Measurements from ENCODE around the gene IGBP1. TPM values are rescaled to one million over a fixed set of nuclear protein-coding genes. Genes with fewer than 3 reads are reported as not detected.
"Not testable (repeated sequence)": the region's sequence is repeated elsewhere in the genome, so short reads cannot be mapped to it uniquely, and the experiment has no call there.

IGBP1 gene
- polyA plus RNA-seq, 1 donor from 2014 or later, result 47.5 TPM

- Mint-ChIP-seq H3K27ac (no peak within 1 kb of the TSS), H3K36me3 (no peaks in the 10 kb centered on the region), H3K4me3 (peak within 1 kb of the TSS in 1 of 4 donors; percentile 10), H3K4me1 (peaks cover 0 to 7% (median 7%) of the 10 kb centered on the region in 3 donors), H3K27me3 (peaks cover 6% of the 10 kb centered on the region), H3K9me3 (peaks cover 0 to 3% (median 0%) of the 10 kb centered on the region in 3 donors)
These were observed 43.8 kb downstream of the IGBP1 start, which contains the start of gene DGAT2L6 for GRCh38 chrX:70176938-70177533. DGAT2L6 (plus strand) TSS chrX:70177483; CDS start chrX:70177583, 100 bp downstream.

DNA sequence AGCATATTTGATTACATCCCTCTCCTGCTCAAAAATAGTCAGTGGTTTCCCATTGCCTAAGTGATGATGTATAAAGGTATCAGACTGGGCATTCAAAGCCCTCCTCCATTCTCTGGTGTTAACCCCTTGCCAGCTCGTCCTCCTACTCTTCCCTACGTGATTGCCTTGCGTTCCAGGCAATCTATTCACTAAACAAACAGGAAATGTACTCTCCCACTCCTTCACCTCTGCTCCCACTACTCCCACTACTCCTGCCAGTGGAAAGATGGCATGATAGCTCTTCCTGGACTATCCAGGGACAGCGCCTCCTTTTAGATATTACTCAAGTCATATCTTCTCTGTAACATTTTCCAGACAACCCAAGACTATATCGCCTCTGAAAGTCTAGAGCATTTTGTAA lies 49.8 kb downstream of the IGBP1 start:
- Mint-ChIP-seq H3K27me3 (peaks cover 4% of the 10 kb centered on the region), H3K4me1 (no peaks in the 10 kb centered on the region), H3K9me3 (no peaks in the 10 kb centered on the region), H3K27ac (peak overlapping the region in 1 of 3 donors; percentile 20), H3K36me3 (no peaks in the 10 kb centered on the region), H3K4me3 (no peak overlapping the region)

GRCh38 chrX:70190225-70190624 lies 57.0 kb downstream of the IGBP1 start:
- H3K27ac Mint-ChIP-seq, result no peak overlapping the region
- H3K9me3 Mint-ChIP-seq, result peaks cover 3 to 11% (median 7%) of the 10 kb centered on the region in 3 donors
- H3K4me1 Mint-ChIP-seq, result no peaks in the 10 kb centered on the region
- no peak overlapping the region for H3K4me3 Mint-ChIP-seq
- H3K36me3 Mint-ChIP-seq, result no peaks in the 10 kb centered on the region
- H3K27me3 Mint-ChIP-seq, result peaks cover 4% of the 10 kb centered on the region

DNA sequence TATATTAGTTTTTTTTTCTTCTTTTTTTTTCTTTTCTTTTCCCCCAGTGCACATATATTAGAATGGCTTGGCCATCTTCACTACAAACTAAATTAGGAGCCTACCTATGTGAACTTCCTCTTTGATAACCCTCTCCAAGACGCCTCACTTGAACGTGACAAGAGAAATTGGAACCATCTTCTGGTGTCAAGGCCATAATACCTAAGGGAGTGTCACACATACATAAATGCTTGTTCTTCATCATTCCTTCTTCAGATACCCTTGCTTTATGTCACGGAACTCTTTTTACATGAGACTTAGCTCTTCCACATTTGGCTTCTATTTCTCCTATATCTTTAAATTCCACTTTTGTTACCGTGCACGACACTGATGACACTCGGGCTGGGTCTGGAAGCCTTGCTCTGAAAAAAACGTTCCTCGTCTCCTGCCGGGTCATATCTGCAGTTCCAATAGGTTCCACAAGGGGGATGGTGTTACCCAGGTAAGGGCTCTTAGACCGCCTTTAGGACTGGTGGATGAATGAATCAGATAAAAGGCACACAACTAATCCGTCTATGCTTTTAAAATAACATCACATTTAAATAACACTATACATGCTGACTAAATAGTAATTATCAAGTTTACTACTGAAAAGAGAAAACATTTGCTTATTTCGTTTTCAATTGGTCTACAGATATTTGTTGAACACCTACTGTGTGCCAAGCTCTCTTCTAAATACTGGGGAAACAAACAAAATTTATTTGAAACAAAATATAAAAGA lies 63.9 kb downstream of the IGBP1 start:
- peaks cover 2% of the 10 kb centered on the region for H3K27me3 Mint-ChIP-seq
- peak overlapping the region in 1 of 4 donors; percentile 79 for H3K4me3 Mint-ChIP-seq
- H3K9me3 Mint-ChIP-seq, result peaks cover 0 to 1% (median 0%) of the 10 kb centered on the region in 3 donors
- H3K4me1 Mint-ChIP-seq, result peaks cover 0 to 2% (median 1%) of the 10 kb centered on the region in 3 donors
- no peaks in the 10 kb centered on the region for H3K36me3 Mint-ChIP-seq
- H3K27ac Mint-ChIP-seq, result no peak overlapping the region

- no peak overlapping the region for H3K27ac Mint-ChIP-seq
- H3K27me3 Mint-ChIP-seq, result peaks cover 2% of the 10 kb centered on the region
- H3K36me3 Mint-ChIP-seq, result peaks cover 2% of the 10 kb centered on the region
- H3K9me3 Mint-ChIP-seq, result no peaks in the 10 kb centered on the region
- H3K4me3 Mint-ChIP-seq, result no peak overlapping the region
- peaks cover 0 to 2% (median 1%) of the 10 kb centered on the region in 3 donors for H3K4me1 Mint-ChIP-seq
These were observed 68.5 kb downstream of the IGBP1 start for GRCh38 chrX:70201732-70202131.

DNA sequence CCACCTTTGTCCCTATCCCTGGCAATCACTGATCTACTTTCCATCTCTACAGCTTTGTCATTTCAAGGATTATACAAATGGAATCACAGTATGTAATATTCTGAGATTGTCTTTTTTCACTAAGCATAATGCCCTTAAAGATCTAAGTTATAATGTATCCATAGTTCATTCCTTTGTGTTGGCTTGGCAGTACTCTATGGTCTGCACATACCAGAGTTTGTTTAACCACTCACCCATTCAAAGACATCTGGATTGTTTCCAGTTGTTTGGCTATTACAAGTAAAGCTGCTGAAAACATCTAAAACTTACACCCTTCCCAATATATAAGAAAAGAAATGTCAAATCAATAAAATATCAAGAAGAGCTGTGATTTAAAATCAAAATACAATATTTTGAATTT lies 75.2 kb downstream of the IGBP1 start:
- Mint-ChIP-seq H3K4me3 (no peak overlapping the region), H3K4me1 (no peaks in the 10 kb centered on the region), H3K9me3 (peaks cover 0 to 4% (median 0%) of the 10 kb centered on the region in 3 donors), H3K27me3 (no peaks in the 10 kb centered on the region), H3K36me3 (peaks cover 2% of the 10 kb centered on the region), H3K27ac (no peak overlapping the region)

GRCh38 chrX:70209570-70209969 lies 76.3 kb downstream of the IGBP1 start:
- H3K4me1 Mint-ChIP-seq, H3K27me3 Mint-ChIP-seq, H3K4me3 Mint-ChIP-seq, H3K27ac Mint-ChIP-seq, H3K9me3 Mint-ChIP-seq, H3K36me3 Mint-ChIP-seq: not testable (repeated sequence)

Other genes starting within 250 kb of the IGBP1 start
- not detected for gene AWAT2, start 83.5 kb upstream of the IGBP1 start, polyA plus RNA-seq
- not detected for gene OTUD6A, start 71.0 kb upstream of the IGBP1 start, polyA plus RNA-seq
- not detected for gene DGAT2L6, start 44.0 kb downstream of the IGBP1 start, polyA plus RNA-seq
- gene AWAT1, start 101.2 kb downstream of the IGBP1 start, polyA plus RNA-seq, result not detected
- not detected for gene P2RY4, start 126.8 kb downstream of the IGBP1 start, polyA plus RNA-seq
- not detected for gene ARR3, start 134.9 kb downstream of the IGBP1 start, polyA plus RNA-seq
- gene RAB41, start 148.7 kb downstream of the IGBP1 start, polyA plus RNA-seq, result not detected
- gene PDZD11, start 156.5 kb downstream of the IGBP1 start, polyA plus RNA-seq, result 24.0 TPM
- not detected for gene KIF4A, start 156.7 kb downstream of the IGBP1 start, polyA plus RNA-seq